GM19372 (cell line): ENCODE measurements around the gene NWD2.
"Not testable (repeated sequence)": the region's sequence is repeated elsewhere in the genome, so short reads cannot be mapped to it uniquely, and the experiment has no call there.

Experiments used
- ATAC-seq: cut with Tn5 transposase; IDR thresholded peaks from one replicate; pipeline ENCODE4 v1.9.1; 2021; ENCODE audit warnings: mild to moderate bottlenecking, low read depth, moderate library complexity; ENCODE audit not compliant: unreplicated experiment

The NWD2 gene

GRCh38 chr4:37392521-37393255 lies 148.1 kb downstream of the NWD2 start:
- ATAC-seq: no peak

GRCh38 chr4:37393321-37393720 lies 148.8 kb downstream of the NWD2 start:
- no peak for ATAC-seq

- ATAC-seq: peak; percentile 53
Measured at GRCh38 chr4:37393889-37394288, 149.3 kb downstream of the NWD2 start.

DNA sequence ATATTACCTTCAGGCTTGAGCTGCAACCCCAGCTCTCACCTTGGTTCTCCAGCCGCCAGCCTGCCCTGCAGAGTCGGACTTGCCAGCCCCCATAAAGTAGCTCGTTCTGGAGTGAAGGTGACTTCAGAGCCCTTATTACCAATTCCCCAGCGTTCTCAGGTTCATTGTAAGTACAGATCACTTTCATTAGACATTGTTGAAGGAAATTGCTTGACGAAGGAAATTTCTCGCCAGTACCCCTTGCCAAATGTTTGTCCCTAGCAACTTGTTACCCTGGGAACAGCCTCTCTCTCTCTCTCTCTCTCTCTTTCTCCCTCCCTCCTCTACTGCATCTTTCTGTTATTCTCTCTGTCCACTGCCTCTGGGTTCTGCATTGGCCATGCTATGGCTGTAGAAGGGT lies 153.0 kb downstream of the NWD2 start:
- ATAC-seq: no peak

DNA sequence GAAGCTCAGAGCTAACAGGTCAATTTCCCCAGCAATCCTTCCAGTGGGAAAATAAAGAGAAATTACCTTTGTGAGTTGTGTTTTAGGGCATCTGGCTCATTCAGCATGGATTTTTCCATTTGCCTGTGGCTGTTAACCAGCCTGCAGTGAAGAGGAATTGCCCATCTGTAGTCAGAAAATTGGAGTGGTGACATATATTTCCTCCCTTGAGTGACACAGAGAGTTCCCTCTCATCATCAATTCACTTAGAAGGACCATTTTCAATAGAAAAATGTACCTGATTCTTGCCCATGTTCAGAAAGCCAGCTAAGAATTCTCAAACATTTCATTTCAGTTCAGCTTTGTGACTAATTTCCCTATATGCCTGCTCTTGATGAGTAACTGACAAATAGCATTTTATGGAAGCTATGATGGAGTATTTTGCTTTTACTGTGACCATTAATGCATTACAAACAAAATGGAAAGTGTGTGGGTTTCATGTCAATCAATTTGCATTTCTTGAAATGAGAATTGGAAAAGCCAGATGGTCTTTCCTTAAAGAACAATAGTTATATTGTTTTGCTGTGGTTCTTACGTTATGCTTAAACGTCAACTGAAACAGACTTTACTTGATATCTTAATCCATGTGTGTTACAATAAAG lies 155.8 kb downstream of the NWD2 start:
- ATAC-seq: peak; percentile 61

DNA sequence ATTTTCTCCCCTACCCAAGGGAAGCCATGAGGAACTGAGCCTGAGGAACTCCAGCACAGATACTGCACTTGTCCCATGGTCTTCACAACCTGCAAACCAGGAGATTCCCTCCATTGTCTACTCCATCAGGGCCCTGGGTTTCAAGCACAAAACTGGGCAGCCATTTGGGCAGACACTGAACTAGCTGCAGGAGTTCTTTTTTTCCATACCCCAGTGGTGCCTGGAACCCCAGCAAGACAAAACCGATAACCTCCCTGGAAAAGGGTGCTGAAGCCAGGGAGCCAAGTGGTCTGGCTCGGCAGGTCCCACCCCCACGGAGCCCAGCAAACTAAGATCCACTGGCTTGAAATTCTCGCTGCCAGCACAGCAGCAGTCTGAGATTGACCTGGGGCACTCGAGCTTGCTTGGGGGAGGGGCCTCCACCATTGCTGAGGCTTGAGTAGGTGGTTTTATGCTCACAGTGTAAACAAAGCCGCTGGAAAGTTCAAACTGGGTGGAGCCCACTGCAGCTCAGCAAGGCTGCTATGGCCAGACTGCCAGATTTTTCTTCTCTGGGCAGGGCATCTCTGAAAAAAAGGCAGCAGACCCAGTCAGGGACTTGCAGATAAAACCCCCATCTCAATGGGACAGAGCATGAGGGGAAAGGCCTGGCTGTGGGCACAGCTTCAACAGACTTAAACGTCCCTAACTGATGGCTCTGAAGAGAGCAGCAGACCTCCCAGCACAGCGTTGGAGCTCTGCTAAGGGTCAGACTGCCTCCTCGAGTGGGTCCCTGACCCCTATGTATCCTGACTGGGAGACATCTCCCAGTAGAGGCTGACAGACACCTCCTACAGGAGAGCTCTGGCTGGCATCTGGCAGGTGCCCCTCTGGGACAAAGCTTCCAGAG lies 163.6 kb downstream of the NWD2 start:
- ATAC-seq: not testable (repeated sequence)

- not testable (repeated sequence) for ATAC-seq
Measured at GRCh38 chr4:37413612-37414011, 169.1 kb downstream of the NWD2 start.

DNA sequence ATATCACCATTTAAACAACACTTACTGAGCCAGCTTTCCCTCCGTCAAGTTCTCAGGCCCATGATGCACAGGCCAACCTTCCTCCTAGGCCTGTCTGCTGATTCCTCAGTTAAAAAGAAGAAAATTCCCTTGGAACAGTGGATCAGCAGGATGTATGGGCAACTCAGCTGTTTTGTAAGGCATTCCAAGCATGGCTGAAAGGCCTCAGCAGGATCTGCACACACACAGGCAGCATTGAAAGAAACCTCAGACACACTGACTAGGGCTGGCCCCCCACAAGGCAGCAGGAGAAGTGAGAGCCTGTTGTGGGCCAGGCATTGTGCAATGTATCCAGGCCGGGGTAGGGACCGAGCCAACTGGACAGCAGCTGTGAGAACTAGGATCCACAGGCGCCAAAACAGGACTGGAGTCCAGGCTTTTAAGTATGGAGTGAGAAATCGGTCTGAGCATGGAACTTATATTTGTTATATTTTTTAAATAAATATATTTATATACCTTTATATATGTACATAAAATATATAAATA lies 171.4 kb downstream of the NWD2 start:
- ATAC-seq: no peak

- ATAC-seq: no peak
Measured at GRCh38 chr4:37421614-37422013, 177.1 kb downstream of the NWD2 start.

- ATAC-seq: no peak
Measured at GRCh38 chr4:37422102-37422501, 177.6 kb downstream of the NWD2 start.

DNA sequence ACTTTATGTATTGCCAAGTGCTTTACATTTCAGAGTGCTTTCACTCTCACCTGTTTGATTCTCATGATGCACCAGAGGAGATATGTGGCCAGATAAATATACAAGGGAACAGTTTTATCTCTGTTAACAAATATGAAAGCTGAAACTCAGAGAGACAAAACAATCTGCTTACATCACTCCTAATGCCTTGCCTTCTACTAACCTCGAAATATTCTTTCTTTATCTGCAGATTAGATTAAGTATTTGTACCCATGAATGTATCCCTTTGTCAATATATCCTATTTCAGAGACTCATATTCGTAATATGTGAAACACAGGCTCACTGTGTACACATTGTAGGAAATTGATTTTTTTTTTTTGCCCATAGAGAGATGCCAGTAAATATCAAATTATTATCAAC lies 178.1 kb downstream of the NWD2 start:
- ATAC-seq: no peak

- ATAC-seq: no peak
Measured at GRCh38 chr4:37423310-37423709, 178.8 kb downstream of the NWD2 start.

DNA sequence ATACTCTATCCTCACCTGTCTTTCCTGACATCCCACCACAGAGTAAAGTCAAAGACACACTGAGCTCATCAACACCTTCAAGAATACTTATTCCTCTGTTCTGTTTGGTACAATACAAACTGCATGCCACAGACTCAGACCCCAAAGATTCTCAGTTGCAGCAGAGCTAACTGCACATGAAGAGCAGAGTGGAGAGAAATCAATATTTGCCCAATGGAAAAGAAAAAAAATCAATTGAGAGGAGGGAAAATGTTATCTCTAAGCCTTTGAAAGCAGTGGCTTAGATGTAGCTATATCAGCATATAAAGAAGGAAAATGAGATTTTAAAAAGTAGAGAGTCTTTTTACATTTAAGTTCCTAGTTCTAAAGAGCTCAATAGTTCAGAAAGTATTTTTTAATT lies 180.2 kb downstream of the NWD2 start:
- no peak for ATAC-seq

DNA sequence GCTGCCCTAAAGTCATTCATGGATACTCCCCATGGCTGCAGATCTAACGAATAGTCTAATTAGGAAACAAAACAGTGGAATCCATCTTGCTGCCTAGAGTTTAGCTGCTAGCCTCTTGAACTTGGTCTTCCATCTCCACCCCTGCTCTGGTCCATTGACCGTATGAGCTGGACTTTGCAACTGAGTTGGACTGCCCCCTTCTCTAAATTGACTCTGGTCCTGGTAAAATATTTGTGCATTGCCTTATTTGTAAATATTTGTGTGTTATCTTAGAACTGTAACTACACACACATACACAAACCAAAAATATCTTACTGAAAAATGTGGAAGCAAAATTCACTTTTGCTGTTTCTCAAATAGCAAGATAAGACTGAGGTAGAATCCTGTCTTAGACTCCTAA lies 181.3 kb downstream of the NWD2 start:
- no peak for ATAC-seq

GRCh38 chr4:37427193-37427592 lies 182.7 kb downstream of the NWD2 start:
- no peak for ATAC-seq

DNA sequence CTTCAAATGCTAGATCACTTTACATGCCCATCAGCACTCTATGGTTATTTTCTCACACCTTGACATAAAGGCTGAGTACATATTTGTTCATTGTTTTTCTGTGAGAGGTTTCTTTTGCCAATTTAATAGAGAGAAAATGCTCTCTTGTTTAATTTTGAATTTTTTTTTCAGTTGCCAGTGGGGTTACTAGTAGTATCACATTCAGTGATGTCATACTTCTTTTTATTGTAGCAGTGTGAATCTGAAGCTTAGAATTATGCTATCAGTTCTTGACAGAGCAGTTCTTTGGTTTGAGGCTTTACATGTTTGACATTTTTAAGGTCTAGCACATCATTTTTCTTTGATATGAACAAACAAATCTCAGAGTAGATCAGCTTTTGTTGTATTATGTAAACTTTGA lies 185.4 kb downstream of the NWD2 start:
- ATAC-seq: no peak

DNA sequence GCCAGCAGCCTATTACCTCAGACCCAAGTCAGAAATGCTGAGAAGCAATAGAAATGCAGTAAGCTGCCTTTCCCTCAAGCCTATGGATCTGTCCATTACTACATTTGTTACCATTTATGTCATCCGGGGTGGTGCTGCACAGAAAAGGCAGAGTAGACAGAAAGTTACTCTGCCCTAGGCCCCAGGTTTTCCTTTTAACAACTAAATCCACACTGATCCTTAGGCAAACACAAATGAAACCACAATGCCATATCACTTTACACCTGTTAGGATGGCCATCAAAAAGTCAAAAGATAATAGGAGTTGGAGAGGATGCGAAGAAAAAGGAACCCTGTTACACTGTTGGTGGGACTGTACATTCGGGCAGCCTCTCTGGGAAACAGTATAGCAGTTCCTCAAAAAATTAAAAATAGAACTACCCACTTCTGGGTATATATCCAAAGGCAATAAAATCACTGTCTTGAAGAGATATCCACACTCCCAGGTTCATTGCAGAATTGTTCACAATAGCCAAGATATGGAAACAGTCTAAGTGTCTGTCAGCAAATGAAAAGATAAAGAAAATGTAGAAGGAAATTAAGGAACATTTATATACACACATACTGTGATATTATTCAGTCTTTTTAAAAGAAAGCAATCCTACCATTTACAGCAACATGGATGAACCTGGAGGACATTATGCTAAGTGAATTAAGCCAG lies 186.3 kb downstream of the NWD2 start:
- no peak for ATAC-seq

GRCh38 chr4:37431417-37431743 lies 186.8 kb downstream of the NWD2 start:
- ATAC-seq: no peak

DNA sequence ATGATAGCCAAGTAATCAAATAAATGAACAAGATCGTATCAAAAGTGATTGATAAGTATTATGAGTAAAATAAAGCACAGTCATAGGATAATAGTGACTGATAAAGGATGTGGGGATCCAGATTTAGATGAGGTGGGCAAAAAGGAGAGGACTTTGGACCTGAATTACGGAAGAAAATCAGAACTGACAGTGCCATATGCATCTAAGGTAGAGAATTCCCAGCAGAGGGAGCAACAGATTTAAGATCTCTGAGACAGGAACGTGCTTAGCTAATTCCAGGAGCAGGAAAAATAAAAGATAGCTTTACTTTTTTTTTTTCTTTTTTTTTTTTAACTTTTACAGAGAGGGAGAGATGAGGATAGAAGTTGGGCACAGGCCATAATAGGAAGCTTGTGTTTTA lies 189.9 kb downstream of the NWD2 start:
- ATAC-seq: no peak

- ATAC-seq: no peak
Measured at GRCh38 chr4:37436546-37436945, 192.0 kb downstream of the NWD2 start.

DNA sequence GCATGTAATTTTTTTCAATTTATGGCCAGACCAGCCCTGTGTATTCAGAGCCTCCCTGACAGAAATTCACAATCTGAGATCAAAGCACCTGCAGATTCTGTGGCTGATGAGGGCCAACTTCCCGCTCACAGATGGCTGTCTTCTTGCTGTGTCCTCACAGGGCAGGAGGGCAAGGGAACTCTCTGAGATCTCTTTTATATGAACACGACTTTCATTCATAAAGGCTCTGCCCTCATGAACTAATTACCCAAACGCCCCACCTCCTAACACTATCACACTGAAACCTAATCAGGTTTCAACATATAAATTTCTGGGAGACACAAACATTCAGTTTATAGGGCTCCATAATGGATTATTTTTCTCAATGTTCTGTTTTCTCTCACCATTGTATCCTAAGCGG lies 192.6 kb downstream of the NWD2 start:
- ATAC-seq: no peak
